Breast epithelium (tissue), 3 donors: Measurements from ENCODE around the gene PHACTR4.

ENCODE experiments used
- POLR2A ChIP-seq: fragments of 450-650 bp; IDR thresholded peaks from one replicate; pipeline ENCODE4 v1.6.1; 2016; ENCODE audit warnings: antibody characterized with exemption, mild to moderate bottlenecking, moderate library complexity
- POLR2AphosphoS5 ChIP-seq, 3 donors: sonication (generic); formaldehyde crosslinking; IDR thresholded peaks; one replicate each; pipeline ENCODE4 v1.6.1; 2017; ENCODE audit warnings: antibody characterized with exemption in 3 of 3
- TF ChIP-seq, protein P1 (sequence below), 3 donors: fragments of 450-650 bp; IDR thresholded peaks; one replicate each; pipeline ENCODE4 v1.5.1; 2016 to 2017; ENCODE audit warnings: antibody characterized with exemption in 3 of 3, mild to moderate bottlenecking in 3 of 3, moderate library complexity in 3 of 3

DNA sequence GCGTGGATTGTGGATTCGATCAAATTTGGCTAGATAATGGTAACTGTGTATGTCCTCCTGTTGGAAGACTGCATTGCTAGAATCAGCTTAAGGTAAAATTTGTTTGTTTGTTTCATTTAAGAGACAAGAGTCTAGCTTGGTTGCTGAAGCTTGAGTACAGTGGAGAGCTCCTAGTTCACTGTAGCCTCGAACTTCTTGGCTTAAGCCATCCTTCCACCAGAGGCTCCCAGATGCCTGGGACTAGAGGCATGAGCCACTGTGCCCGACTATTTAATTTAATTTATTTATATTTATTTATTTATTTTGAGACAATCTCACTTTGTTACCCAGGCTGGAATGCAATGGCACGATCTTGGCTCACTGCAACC, 1.5 kb downstream of the PHACTR4 start:
- TF ChIP-seq, protein P1, sequence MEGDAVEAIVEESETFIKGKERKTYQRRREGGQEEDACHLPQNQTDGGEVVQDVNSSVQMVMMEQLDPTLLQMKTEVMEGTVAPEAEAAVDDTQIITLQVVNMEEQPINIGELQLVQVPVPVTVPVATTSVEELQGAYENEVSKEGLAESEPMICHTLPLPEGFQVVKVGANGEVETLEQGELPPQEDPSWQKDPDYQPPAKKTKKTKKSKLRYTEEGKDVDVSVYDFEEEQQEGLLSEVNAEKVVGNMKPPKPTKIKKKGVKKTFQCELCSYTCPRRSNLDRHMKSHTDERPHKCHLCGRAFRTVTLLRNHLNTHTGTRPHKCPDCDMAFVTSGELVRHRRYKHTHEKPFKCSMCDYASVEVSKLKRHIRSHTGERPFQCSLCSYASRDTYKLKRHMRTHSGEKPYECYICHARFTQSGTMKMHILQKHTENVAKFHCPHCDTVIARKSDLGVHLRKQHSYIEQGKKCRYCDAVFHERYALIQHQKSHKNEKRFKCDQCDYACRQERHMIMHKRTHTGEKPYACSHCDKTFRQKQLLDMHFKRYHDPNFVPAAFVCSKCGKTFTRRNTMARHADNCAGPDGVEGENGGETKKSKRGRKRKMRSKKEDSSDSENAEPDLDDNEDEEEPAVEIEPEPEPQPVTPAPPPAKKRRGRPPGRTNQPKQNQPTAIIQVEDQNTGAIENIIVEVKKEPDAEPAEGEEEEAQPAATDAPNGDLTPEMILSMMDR (IDR thresholded peaks at IDR 0.05): no peak
- TF ChIP-seq POLR2A: no peak
- TF ChIP-seq POLR2AphosphoS5 (IDR thresholded peaks at IDR 0.05): no peak
